Dedifferentiated amniotic fluid mesenchymal stem cell (primary cell): ENCODE results near the gene UROD.
"Not testable (repeated sequence)": the region's sequence is repeated elsewhere in the genome, so short reads cannot be mapped to it uniquely, and the experiment has no call there.

Experiments used
- DNase-seq: peaks from one replicate; pipeline ENCODE4 v3.0.0-alpha.2; 2016; ENCODE audit errors: extremely low spot score

The UROD gene

DNA sequence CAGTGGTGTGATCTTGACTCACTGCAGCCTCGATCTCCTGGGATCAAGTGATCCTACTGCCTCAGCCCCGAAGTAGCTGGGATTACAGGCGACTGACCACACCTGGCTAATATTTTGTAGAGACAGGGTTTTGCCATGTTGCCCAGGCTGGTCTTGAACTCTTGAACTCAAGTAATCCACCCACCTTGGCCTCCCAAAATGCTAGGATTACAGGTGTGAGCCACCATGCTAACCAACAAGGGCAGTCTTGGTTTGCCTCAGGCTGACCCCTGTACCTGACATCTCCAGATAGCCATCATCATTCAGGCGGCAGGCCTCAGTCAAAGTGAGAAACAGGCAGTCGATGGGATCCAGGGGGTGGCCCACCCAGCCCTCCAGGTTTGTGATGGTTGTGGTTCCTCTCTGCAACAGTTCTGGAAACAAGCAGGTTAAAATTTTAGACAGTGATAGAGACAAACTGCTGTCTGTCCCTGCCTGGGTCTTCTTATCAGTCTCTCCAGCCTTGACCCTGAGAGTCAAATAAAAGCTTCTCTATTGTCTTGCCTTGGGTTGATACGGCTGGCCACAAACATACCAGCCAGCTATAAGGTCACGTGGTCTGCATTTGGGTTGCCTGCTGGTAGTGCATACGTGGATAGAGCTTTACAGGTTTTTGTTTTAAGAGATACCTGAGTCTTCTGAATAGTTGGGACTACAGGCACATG lies 26.8 kb downstream of the UROD start:
- no peak for DNase-seq

GRCh38 chr1:45040297-45040696 lies 28.2 kb downstream of the UROD start:
- no peak for DNase-seq

GRCh38 chr1:45043094-45043493 lies 31.0 kb downstream of the UROD start:
- DNase-seq: no peak

DNA sequence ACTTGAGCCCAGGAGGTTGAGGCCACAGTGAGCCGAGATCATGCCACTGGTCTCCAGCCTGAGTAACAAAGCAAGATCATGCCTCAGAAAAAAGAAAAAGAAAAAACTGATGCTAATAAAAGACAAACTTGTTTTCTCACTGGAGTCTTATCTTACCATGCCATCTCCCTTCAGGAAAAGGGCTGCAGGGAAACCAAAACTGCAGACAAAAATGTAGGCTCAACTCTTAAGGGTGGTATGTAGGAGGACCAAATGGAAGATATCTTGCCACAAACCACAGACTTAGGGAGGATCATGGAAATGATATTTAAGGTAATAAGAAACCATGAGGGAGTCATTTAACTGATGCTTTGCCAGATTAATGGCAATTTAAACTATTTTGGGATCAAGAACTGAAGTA lies 32.9 kb downstream of the UROD start:
- DNase-seq: no peak

DNA sequence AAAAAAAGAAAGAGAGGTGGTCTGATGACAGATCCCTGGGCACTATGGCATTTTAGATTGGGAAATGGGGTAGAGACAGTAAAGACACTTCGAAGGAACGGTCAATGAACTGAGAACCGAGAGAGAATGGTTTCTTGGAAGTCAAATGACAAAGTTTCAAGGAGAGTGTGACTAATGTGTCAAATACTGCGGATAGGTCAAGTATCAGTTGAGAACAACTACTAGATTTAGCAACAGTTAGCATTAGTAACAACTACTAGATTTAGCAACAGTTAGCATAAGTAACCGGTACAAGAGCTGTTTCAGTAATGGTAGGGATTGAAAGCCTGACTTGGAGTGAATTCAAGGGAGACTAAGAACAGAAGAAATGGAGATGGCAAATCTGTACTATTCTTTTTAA lies 35.0 kb downstream of the UROD start:
- DNase-seq: no peak

GRCh38 chr1:45051005-45051772 lies 39.1 kb downstream of the UROD start:
- DNase-seq: no peak

DNA sequence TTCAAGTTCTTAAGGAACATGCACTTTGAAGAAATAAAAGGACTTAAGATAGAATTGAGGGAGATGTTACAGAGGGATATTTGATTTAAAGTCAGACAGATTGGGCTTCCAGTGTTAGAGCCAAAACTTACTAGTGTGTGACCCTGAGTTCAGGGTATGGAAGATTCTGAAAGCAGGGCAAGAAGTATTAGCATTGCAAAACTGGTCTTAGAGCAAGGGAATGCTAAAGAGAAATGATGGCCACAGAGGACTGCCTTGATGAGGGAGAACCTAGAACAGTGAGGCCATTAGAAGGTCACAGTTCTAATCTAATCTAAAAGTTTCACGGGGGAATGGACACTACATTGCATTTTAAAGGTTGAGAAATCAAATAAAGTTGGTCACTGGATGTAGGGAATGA lies 45.5 kb downstream of the UROD start:
- no peak for DNase-seq

- no peak for DNase-seq
Observed at GRCh38 chr1:45059829-45060228, 47.8 kb downstream of the UROD start.

- not testable (repeated sequence) for DNase-seq
Observed at GRCh38 chr1:45062463-45062862, 50.4 kb downstream of the UROD start.

DNA sequence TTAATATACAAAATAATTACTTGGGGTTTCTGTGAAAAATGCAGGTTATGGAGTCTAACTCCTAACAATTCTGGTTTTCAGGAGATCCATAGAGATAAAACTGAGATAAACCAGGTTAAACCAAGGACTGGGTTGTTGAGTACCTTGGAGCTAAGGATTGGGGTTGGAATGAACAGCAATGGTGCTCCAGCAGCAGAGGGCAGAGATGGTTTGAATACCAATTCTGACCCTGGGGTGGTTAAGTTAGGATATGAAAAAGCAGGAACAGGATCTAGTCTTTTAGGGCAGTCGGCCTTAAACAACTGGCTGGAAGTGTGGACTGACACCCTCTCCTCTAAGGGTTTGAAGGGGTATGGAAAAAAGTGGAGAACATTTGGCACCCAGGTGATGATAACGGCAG lies 53.0 kb downstream of the UROD start:
- DNase-seq: no peak
